Ovary (tissue), 9 donors: ENCODE measurements around the gene CMTM1. TPM values are rescaled to one million over a fixed set of nuclear protein-coding genes. Genes with fewer than 3 reads are reported as not detected.

Source experiments
- DNase-seq, 5 donors: peaks; one replicate each; pipeline ENCODE4 v3.0.0-alpha.2; 2019 to 2020
- H3K27ac ChIP-seq, 2 donors: fragments of 200-600 bp; one replicate each; pipeline versions ENCODE4 v1.5.1 to v1.8.0; 2019 to 2022
- H3K27me3 ChIP-seq: fragments of 200-600 bp; one replicate; pipeline ENCODE4 v1.8.0; 2022
- H3K36me3 ChIP-seq: fragments of 200-600 bp; sonication (generic); one replicate; pipeline ENCODE4 v1.5.1; 2019
- H3K4me1 ChIP-seq: one replicate; pipeline ENCODE4 v1.8.1; 2013; ENCODE audit warnings: mild to moderate bottlenecking, moderate library complexity; ENCODE audit not compliant: insufficient read depth
- H3K4me3 ChIP-seq: fragments of 200-600 bp; sonication (generic); one replicate; pipeline ENCODE4 v1.5.1; 2017
- H3K9me3 ChIP-seq, 2 donors: fragments of 200-600 bp in 1 of 2; sonication (generic) in 1 of 2; one replicate each; pipeline versions ENCODE4 v1.5.1 to v1.8.1; 2013 to 2019; ENCODE audit warnings: mild to moderate bottlenecking in 1 of 2, moderate library complexity in 1 of 2
- EP300 ChIP-seq: sonication (generic); formaldehyde crosslinking; IDR thresholded peaks from one replicate; pipeline ENCODE4 v1.6.1; 2017; ENCODE audit warnings: antibody characterized with exemption
- POLR2A ChIP-seq: fragments of 450-650 bp; IDR thresholded peaks from one replicate; pipeline ENCODE4 v1.6.1; 2017; ENCODE audit warnings: antibody characterized with exemption, mild to moderate bottlenecking, moderate library complexity
- WGBS, 3 donors: extraction: QIAGEN DNeasy Blood & Tissue Kit in 1 of 3; methylation state at CpG; one replicate each; pipeline versions ENCODE4 v1.1.5 to v1.1.7; 2013 to 2017; 5-methylcytosine and 5-hydroxymethylcytosine counted together
- intact Hi-C, 4 donors: fragments of 100-400 bp; cut with DNase I; formaldehyde crosslinking; loops; one replicate each; pipeline versions ENCODE4 v1.11.0 to v1.15.1; 2022 to 2023
- polyA plus RNA-seq, 2 donors: library from polyadenylated mRNA; stranded (reverse); fragments of 200-250 nt in 1 of 2; fragments of 350-450 nt in 1 of 2; fragmentation: Illumina TruSeq in 1 of 2; extraction: RNeasy Lipid Tissue Mini Kit (QIAGEN cat#74804) in 1 of 2; gene quantifications; one replicate each; pipeline ENCODE4 v1.2.3, GENCODE V29; 2013 to 2014
- total RNA-seq, 7 donors: library from RNA; depleted of rRNA in 2 of 7; stranded (reverse); fragments of >200 nt in 2 of 7; fragmentation: NEBNext Ultra II Directional in 3 of 7; extraction: Animal tissue kit (Norgen Biotek cat#: 25700) in 3 of 7; gene quantifications; one replicate each; pipeline versions ENCODE4 v1.1.0 to v1.2.4, GENCODE V29; 2016 to 2023
- TF ChIP-seq, protein P1 (sequence below), 3 donors: fragments of 450-650 bp in 2 of 3; fragments of 200-600 bp in 1 of 3; IDR thresholded peaks; one replicate each; pipeline versions ENCODE4 v1.5.1 to v1.8.0; 2016 to 2022; ENCODE audit warnings: antibody characterized with exemption in 3 of 3, mild to moderate bottlenecking in 1 of 3
- donor health status: DM: no; HTN: no; CAD: no; lungs with moderate emphysema.
- donor health status: DM: no; HTN: no; CAD: no.
- donor health status: Bipolar disorder and iron deficiency.
- donor health status: DM: yes; HTN: yes; CAD: no.
- donor health status: DM: no; HTN: no; CAD: no.
- donor health status: DM: yes; HTN: yes; CAD: no.

CMTM1 gene
- total and polyA plus RNA-seq, 9 donors, result 0.22 to 7.1 (median 3.6) TPM

DNA sequence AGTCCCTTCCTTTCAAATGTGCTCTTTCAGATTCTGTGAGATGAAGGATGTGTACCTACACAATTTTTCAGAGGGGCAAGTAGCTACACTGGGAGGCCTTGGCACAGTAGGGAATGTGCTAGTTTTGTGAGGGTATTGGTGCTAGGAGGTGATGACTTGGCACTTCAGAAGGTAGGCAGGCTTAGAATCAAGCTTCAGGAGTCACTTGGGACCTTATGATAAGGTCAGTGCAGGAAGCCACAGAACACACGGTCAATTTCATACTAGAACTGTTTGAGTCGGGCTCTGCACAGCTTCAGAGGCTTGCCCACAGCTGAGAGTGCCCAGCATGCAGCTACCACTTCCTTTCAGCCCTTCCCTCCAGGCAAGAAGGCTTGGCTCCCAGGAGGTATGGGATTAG, 6.1 kb downstream of the CMTM1 start:
- peaks cover 1% of the 10 kb centered on the region for H3K4me1 ChIP-seq
- H3K36me3 ChIP-seq, result no peaks in the 10 kb centered on the region
- H3K4me3 ChIP-seq, result no peak overlapping the region
- H3K9me3 ChIP-seq, result no peaks in the 10 kb centered on the region
- intact Hi-C loops, result no loop called here
- WGBS, 3 donors, result 75 to 90% (median 87%) methylated on average over 2 of the region's 2 CpGs
- DNase-seq, result no peak
- no peak overlapping the region for H3K27ac ChIP-seq
- TF ChIP-seq EP300 (no peak), POLR2A (no peak)
- TF ChIP-seq, protein P1, sequence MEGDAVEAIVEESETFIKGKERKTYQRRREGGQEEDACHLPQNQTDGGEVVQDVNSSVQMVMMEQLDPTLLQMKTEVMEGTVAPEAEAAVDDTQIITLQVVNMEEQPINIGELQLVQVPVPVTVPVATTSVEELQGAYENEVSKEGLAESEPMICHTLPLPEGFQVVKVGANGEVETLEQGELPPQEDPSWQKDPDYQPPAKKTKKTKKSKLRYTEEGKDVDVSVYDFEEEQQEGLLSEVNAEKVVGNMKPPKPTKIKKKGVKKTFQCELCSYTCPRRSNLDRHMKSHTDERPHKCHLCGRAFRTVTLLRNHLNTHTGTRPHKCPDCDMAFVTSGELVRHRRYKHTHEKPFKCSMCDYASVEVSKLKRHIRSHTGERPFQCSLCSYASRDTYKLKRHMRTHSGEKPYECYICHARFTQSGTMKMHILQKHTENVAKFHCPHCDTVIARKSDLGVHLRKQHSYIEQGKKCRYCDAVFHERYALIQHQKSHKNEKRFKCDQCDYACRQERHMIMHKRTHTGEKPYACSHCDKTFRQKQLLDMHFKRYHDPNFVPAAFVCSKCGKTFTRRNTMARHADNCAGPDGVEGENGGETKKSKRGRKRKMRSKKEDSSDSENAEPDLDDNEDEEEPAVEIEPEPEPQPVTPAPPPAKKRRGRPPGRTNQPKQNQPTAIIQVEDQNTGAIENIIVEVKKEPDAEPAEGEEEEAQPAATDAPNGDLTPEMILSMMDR (IDR thresholded peaks at IDR 0.05), result no peak
- H3K27me3 ChIP-seq, result no peaks in the 10 kb centered on the region

DNA sequence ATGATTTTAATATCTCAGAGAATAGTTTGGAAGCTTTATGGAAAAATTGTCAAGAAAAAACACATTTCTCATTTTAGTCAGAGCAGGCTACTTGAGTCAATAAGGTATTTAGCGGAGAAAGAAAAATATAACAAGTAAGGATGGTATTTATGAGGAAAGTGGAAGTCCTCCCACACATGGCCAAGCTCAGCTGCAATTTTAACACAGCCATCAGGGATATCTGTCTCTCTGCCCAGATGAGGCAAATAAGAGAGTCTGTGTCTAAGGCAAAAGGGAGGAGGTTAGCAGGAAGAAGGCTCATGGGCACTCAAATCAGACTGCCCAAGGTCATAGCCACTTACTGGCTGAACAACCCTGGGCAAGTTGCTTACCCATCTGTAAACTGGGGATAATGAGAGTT, 7.8 kb downstream of the CMTM1 start:
- 19 to 39% (median 27%) methylated on average over 1 of the region's 1 CpG for WGBS, 3 donors
- no peaks in the 10 kb centered on the region for H3K9me3 ChIP-seq

DNA sequence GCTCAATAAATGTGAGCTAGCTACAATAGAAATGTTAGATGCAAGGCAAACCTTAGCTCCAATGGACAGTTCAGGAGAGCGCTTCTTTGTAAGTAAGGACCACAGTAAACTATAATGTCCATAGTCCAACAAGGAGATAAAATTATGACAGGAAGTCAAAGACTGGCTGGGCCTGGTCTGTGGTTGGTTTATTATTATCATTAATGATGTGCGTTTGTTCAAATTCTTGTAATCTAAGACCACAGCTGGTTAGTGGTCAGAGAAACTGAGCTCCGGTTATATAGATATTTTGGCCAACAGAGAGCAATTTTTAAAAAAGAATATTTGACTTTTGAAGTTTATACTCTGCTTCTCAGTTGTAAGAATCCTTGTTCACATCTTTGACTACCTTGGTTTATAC, 8.3 kb downstream of the CMTM1 start:
- intact Hi-C loops, result no loop called here
- TF ChIP-seq, protein P1 (IDR thresholded peaks at IDR 0.05), result no peak
- TF ChIP-seq EP300 (no peak), POLR2A (no peak)
- 62 to 75% (median 68%) methylated on average over 3 of the region's 3 CpGs for WGBS, 3 donors
- Histone ChIP-seq H3K27ac (no peak overlapping the region), H3K4me1 (peaks cover 6% of the 10 kb centered on the region), H3K27me3 (no peaks in the 10 kb centered on the region), H3K36me3 (no peaks in the 10 kb centered on the region), H3K9me3 (no peaks in the 10 kb centered on the region), H3K4me3 (no peak overlapping the region)
- DNase-seq, result no peak

More for the DNA sequence above, 7.8 kb downstream of the CMTM1 start:
- Histone ChIP-seq H3K27ac (no peak overlapping the region), H3K27me3 (no peaks in the 10 kb centered on the region), H3K4me1 (peaks cover 5% of the 10 kb centered on the region), H3K36me3 (no peaks in the 10 kb centered on the region), H3K4me3 (no peak overlapping the region)
- intact Hi-C loops, result no loop called here
- TF ChIP-seq, protein P1 (IDR thresholded peaks at IDR 0.05), result no peak
- no peak for TF ChIP-seq EP300
- TF ChIP-seq POLR2A, result no peak
- DNase-seq, result no peak

DNA sequence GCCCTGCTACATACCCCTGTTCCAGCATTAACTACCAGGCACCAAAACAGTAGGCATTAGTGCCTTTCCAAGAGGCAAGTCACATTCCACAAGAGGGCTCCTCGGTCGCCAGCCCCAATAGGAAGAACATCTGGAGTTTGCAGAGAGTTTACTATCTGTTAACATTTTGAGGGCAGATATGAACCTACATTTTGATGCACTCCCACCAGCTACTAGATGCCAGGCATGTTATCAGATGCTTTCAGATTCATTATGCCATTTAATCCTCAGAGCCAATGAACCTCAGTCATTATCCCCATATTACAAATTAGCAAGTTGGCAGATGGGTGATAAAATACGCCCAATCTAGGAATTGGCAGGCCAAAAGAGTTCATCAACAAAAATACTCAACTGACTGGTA, 8.8 kb downstream of the CMTM1 start:
- 93 to 96% (median 95%) methylated on average over 3 of the region's 3 CpGs for WGBS, 3 donors
- DNase-seq, result no peak

More for the DNA sequence above, 8.8 kb downstream of the CMTM1 start:
- TF ChIP-seq, protein P1 (IDR thresholded peaks at IDR 0.05), result no peak
- TF ChIP-seq POLR2A (no peak), EP300 (no peak)
- intact Hi-C loops, result no loop called here
- no peaks in the 10 kb centered on the region for H3K36me3 ChIP-seq
- no peak overlapping the region for H3K27ac ChIP-seq
- no peaks in the 10 kb centered on the region for H3K27me3 ChIP-seq
- no peak overlapping the region for H3K4me3 ChIP-seq
- peaks cover 6% of the 10 kb centered on the region for H3K4me1 ChIP-seq
- H3K9me3 ChIP-seq, result no peaks in the 10 kb centered on the region
